ENCODE results near the gene DPP8.

DNA sequence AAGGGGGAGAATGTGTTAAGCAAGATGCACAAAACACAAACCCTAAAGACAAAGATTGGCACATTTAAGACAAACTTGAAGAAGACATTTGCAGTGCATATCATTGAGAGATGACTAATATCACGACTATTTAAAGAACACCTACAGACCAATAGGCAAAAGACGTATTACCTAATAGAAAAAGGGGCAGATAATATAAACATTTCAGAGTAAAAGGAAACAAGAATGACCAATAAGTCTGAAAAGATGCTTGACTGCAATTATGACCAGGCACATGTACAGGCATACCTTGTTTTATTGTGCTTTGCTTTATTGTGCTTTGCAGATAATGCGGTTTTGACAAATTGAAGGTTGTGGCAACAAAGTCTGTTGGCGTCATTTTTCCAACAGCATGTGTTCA is 17.7 kb upstream of the DPP8 start:
- TF ChIP-seq POLR2A (IDR thresholded peaks at IDR 0.05; ENCODE audit: low read depth, low read length) (no peak), EZH2 (IDR thresholded peaks at IDR 0.05; ENCODE audit: borderline replicate concordance, low read depth, low read length, severe bottlenecking) (no peak)
- TF ChIP-seq, protein P1, sequence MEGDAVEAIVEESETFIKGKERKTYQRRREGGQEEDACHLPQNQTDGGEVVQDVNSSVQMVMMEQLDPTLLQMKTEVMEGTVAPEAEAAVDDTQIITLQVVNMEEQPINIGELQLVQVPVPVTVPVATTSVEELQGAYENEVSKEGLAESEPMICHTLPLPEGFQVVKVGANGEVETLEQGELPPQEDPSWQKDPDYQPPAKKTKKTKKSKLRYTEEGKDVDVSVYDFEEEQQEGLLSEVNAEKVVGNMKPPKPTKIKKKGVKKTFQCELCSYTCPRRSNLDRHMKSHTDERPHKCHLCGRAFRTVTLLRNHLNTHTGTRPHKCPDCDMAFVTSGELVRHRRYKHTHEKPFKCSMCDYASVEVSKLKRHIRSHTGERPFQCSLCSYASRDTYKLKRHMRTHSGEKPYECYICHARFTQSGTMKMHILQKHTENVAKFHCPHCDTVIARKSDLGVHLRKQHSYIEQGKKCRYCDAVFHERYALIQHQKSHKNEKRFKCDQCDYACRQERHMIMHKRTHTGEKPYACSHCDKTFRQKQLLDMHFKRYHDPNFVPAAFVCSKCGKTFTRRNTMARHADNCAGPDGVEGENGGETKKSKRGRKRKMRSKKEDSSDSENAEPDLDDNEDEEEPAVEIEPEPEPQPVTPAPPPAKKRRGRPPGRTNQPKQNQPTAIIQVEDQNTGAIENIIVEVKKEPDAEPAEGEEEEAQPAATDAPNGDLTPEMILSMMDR (IDR thresholded peaks at IDR 0.05; ENCODE audit: extremely low read depth in 1 of 2, insufficient read depth in 1 of 2, low read depth in 1 of 2, low read length in 2 of 2), result no peak

All from endothelial cell of umbilical vein (primary cell).